HCT116 (cell line): Measurements from ENCODE around the gene TACC3. TPM values are rescaled to one million over a fixed set of nuclear protein-coding genes. Genes with fewer than 3 reads are reported as not detected.

Experiments used
- ATAC-seq: fragments of 200-7000 bp; cut with Tn5 transposase; 2 replicates; pipeline ENCODE4 v1.9.1; 2020; ENCODE audit warnings: mild to moderate bottlenecking, moderate library complexity
- Bru-seq: library from RNA; stranded (reverse); fragments of 400-500 nt; gene quantifications from one replicate; lab custom pipeline; 2021; lab: Mats Ljungman, UMichigan
- BruChase-seq, 2 experiments: library from RNA; stranded (reverse); fragments of 400-500 nt; gene quantifications; one replicate each; lab custom pipeline; 2021; lab: Mats Ljungman, UMichigan
- BruUV-seq: library from RNA; stranded (reverse); fragments of 400-500 nt; replicated peaks from 2 replicates; lab custom pipeline; 2021; lab: Mats Ljungman, UMichigan
- CTCF ChIA-PET: fragments of 300-600 bp; sonication (Branson Sonifier 250); formaldehyde crosslinking; loops from one replicate; lab custom pipeline; 2021; ENCODE audit warnings: antibody characterized with exemption; lab: Charles Lee
- POLR2A ChIA-PET: fragments of 300-600, 350-600 bp; sonication (Branson Sonifier 250); formaldehyde crosslinking; loops from one replicate; lab custom pipeline; 2021; ENCODE audit warnings: antibody characterized with exemption; lab: Charles Lee
- RAD21 ChIA-PET, 2 experiments: fragments of 300-600 bp; sonication (Branson Sonifier 250); formaldehyde crosslinking; loops; one replicate each; lab custom pipeline; 2023; ENCODE audit warnings: low total read pairs in 2 of 2; ENCODE audit not compliant: uncharacterized antibody in 2 of 2, unreplicated experiment in 2 of 2, low non-redundant PET in 1 of 2; lab: Charles Lee
- DNase-seq: peaks from one replicate; pipeline ENCODE4 v3.0.0-alpha.2; 2010; ENCODE audit warnings: low read depth, low spot score
- H2AFZ ChIP-seq: fragments of 200-600 bp; shearing (Covaris generic), sonication (generic); 2 replicates; pipeline ENCODE4 v1.6.1; 2017; ENCODE audit warnings: low read depth, mixed run types, mixed read lengths, antibody characterized with exemption, low read length; ENCODE audit not compliant: poor library complexity, severe bottlenecking
- H3K27ac ChIP-seq: 2 replicates; pipeline ENCODE4 v1.5.1; 2012; ENCODE audit warnings: low read depth, low read length
- H3K27me3 ChIP-seq: fragments of 200-600 bp; sonication (generic); 2 replicates; pipeline ENCODE4 v1.6.1; 2016; ENCODE audit warnings: mixed run types, low read length, mixed read lengths; ENCODE audit not compliant: insufficient read depth
- H3K36me3 ChIP-seq, 2 experiments: fragments of 200-500 bp in 1 of 2; fragments of 200-600 bp in 1 of 2; sonication (Bioruptor generic) in 1 of 2; sonication (generic) in 1 of 2; 2 replicates each; pipeline versions ENCODE4 v1.5.1 to v1.6.1; 2014 to 2016; ENCODE audit warnings: low read length in 2 of 2, inconsistent platforms in 1 of 2, mixed read lengths in 1 of 2, mixed run types in 1 of 2; ENCODE audit not compliant: insufficient read depth in 2 of 2, control insufficient read depth in 1 of 2
- H3K4me1 ChIP-seq, 2 experiments: fragments of 200-600 bp in 1 of 2; sonication (generic) in 1 of 2; 2 replicates each; pipeline versions ENCODE4 v1.5.1 to v1.6.1; 2012 to 2017; ENCODE audit warnings: low read length in 2 of 2, inconsistent platforms in 1 of 2, mild to moderate bottlenecking in 1 of 2, mixed read lengths in 1 of 2, mixed run types in 1 of 2, moderate library complexity in 1 of 2; ENCODE audit not compliant: insufficient read depth in 2 of 2, control insufficient read depth in 1 of 2
- H3K4me2 ChIP-seq: fragments of 200-600 bp; sonication (generic); 2 replicates; pipeline ENCODE4 v1.6.1; 2017; ENCODE audit warnings: mixed run types, low read length, mixed read lengths
- H3K4me3 ChIP-seq, 2 experiments: fragments of 200-600 bp in 1 of 2; sonication (generic) in 1 of 2; replicated peaks in 1 of 2; 2 replicates each; pipeline ENCODE4 v1.5.1; 2011 to 2016; ENCODE audit warnings: low read length in 2 of 2, control low read depth in 1 of 2, low read depth in 1 of 2, mild to moderate bottlenecking in 1 of 2, mixed read lengths in 1 of 2, mixed run types in 1 of 2
- H3K79me2 ChIP-seq: fragments of 200-600 bp; sonication (generic); 2 replicates; pipeline ENCODE4 v1.6.1; 2017; ENCODE audit warnings: mild to moderate bottlenecking, mixed run types, low read length, moderate library complexity, mixed read lengths; ENCODE audit not compliant: insufficient read depth
- H3K9ac ChIP-seq: fragments of 200-600 bp; sonication (generic); 2 replicates; pipeline ENCODE4 v1.6.1; 2016; ENCODE audit warnings: low read length, mixed read lengths
- H3K9me2 ChIP-seq: fragments of 200-600 bp; sonication (generic), shearing (Covaris generic); 2 replicates; pipeline ENCODE4 v1.6.1; 2017; ENCODE audit warnings: mixed run types, mild to moderate bottlenecking, moderate library complexity; ENCODE audit not compliant: insufficient read depth
- H3K9me3 ChIP-seq, 2 experiments: fragments of 200-500 bp in 1 of 2; fragments of 200-600 bp in 1 of 2; sonication (Bioruptor generic) in 1 of 2; sonication (generic) in 1 of 2; 2 replicates each; pipeline ENCODE4 v1.6.1; 2014 to 2017; ENCODE audit warnings: low read length in 2 of 2, mixed read lengths in 2 of 2, inconsistent platforms in 1 of 2, low read depth in 1 of 2, mild to moderate bottlenecking in 1 of 2, mixed run types in 1 of 2, moderate library complexity in 1 of 2; ENCODE audit not compliant: control insufficient read depth in 1 of 2, insufficient read depth in 1 of 2
- H4K20me1 ChIP-seq: fragments of 200-600 bp; sonication (generic), shearing (Covaris generic); 2 replicates; pipeline ENCODE4 v1.6.1; 2017; ENCODE audit warnings: mixed run types, mild to moderate bottlenecking, moderate library complexity; ENCODE audit not compliant: insufficient read depth
- CBX3 ChIP-seq: IDR thresholded peaks from 2 replicates; pipeline ENCODE4 v1.6.1; 2012; ENCODE audit warnings: low read depth
- CEBPB ChIP-seq: IDR thresholded peaks from 2 replicates; pipeline ENCODE4 v1.6.1; 2012; ENCODE audit warnings: low read depth
- CTCF ChIP-seq, 3 experiments: fragments of 200-600 bp in 1 of 3; sonication (generic) in 1 of 3; IDR thresholded peaks in 2 of 3; conservative IDR thresholded peaks in 1 of 3; 2 replicates each; pipeline ENCODE4 v1.5.1; 2012 to 2017; ENCODE audit warnings: low read depth in 2 of 3, low read length in 2 of 3, antibody characterized with exemption in 1 of 3, borderline replicate concordance in 1 of 3, control low read depth in 1 of 3, mild to moderate bottlenecking in 1 of 3, mixed read lengths in 1 of 3, mixed run types in 1 of 3, moderate library complexity in 1 of 3; ENCODE audit not compliant: insufficient read depth in 1 of 3
- ELF1 ChIP-seq: IDR thresholded peaks from 2 replicates; pipeline ENCODE4 v1.6.1; 2012; ENCODE audit warnings: low read depth, borderline replicate concordance
- EZH2 ChIP-seq: fragments of 200-600 bp; sonication (generic); IDR thresholded peaks from 2 replicates; pipeline ENCODE4 v1.6.1; 2017; ENCODE audit warnings: antibody characterized with exemption, mixed run types
- EZH2phosphoT487 ChIP-seq: fragments of 200-600 bp; IDR thresholded peaks from 2 replicates; pipeline ENCODE4 v1.6.1; 2018; ENCODE audit warnings: antibody characterized with exemption, borderline replicate concordance
- JUND ChIP-seq: IDR thresholded peaks from 2 replicates; pipeline ENCODE4 v1.6.1; 2012
- MAX ChIP-seq: IDR thresholded peaks from 2 replicates; pipeline ENCODE4 v1.6.1; 2012
- POLR2A ChIP-seq: IDR thresholded peaks from 2 replicates; pipeline ENCODE4 v1.7.0; 2011; ENCODE audit warnings: borderline replicate concordance; ENCODE audit not compliant: insufficient read depth, insufficient read length; ENCODE audit errors: extremely low read depth
- RAD21 ChIP-seq: IDR thresholded peaks from 2 replicates; pipeline ENCODE4 v1.6.1; 2012; ENCODE audit warnings: low read depth, mild to moderate bottlenecking
- REST ChIP-seq: IDR thresholded peaks from 2 replicates; pipeline ENCODE4 v1.6.1; 2012; ENCODE audit warnings: low read depth
- SIN3A ChIP-seq: IDR thresholded peaks from 2 replicates; pipeline ENCODE4 v1.6.1; 2012; ENCODE audit warnings: low read depth
- SP1 ChIP-seq: IDR thresholded peaks from 2 replicates; pipeline ENCODE4 v1.6.1; 2012; ENCODE audit warnings: low read depth
- SRF ChIP-seq: IDR thresholded peaks from 2 replicates; pipeline ENCODE4 v1.6.1; 2012; ENCODE audit warnings: low read depth
- TCF7L2 ChIP-seq: IDR thresholded peaks from 2 replicates; pipeline ENCODE4 v1.7.0; 2011; ENCODE audit warnings: borderline replicate concordance, inconsistent platforms; ENCODE audit not compliant: insufficient read depth, insufficient read length; ENCODE audit errors: extremely low read depth
- YY1 ChIP-seq: IDR thresholded peaks from 2 replicates; pipeline ENCODE4 v1.6.1; 2011; ENCODE audit warnings: low read length, low read depth, moderate library complexity, mild to moderate bottlenecking; ENCODE audit not compliant: insufficient replicate concordance; ENCODE audit errors: extremely low read depth
- ZFX ChIP-seq: fragments of 450-650 bp; IDR thresholded peaks from 2 replicates; pipeline ENCODE4 v1.6.1; 2017
- intact Hi-C: fragments of 100-400 bp; cut with micrococcal nuclease; formaldehyde crosslinking; loops from 2 replicates; pipeline ENCODE4 v1.10.0; 2022
- long read RNA-seq: library from polyadenylated mRNA; unstranded; transcript quantifications from one replicate; pipeline ENCODE4 v2.0.0, GENCODE V29; 2021; ENCODE audit not compliant: unreplicated experiment
- polyA plus RNA-seq: library from polyadenylated mRNA; unstranded; fragments of >200 nt; gene quantifications from 2 replicates; pipeline ENCODE4 v1.2.1, GENCODE V29; 2012; ENCODE audit warnings: missing spikeins
- total RNA-seq: library from RNA; stranded (reverse); gene quantifications from one replicate; pipeline ENCODE4 v1.2.1, GENCODE V29; 2021; ENCODE audit not compliant: unreplicated experiment

Gene TACC3
- total RNA-seq (106 TPM), Bru-seq, nascent RNA (percentile 76 among the genes with signal in this experiment), BruChase-seq, experiment 1, labeled RNA remaining after a 6-hour chase (percentile 83 among the genes with signal in this experiment), BruChase-seq, experiment 2, labeled RNA remaining after a 2-hour chase (percentile 86 among the genes with signal in this experiment)
- 99.5 and 103 TPM in 2 replicates for polyA plus RNA-seq
- long read RNA-seq, transcript TACC3-201 (16 exons, 2,781 nt): major isoform, 116 of 262 reads
- long read RNA-seq, partial matches to known transcripts: 112 of 262 reads
- long read RNA-seq, other reads (novel, unspliced or antisense): 31 of 262 reads

GRCh38 chr4:1721003-1721665 lies at the start of gene TACC3, which contains the start of gene TMEM129:
Gene TACC3 (plus strand): TSS chr4:1721521. CDS start chr4:1723422, 1,901 bp downstream.
Gene TMEM129 (minus strand): TSS chr4:1721323. CDS start chr4:1720837, 486 bp downstream.
- ATAC-seq (peak; percentile 84), DNase-seq (peak; percentile 96)
- POLR2A ChIA-PET: interaction anchor here (0.6 to 1.7 kb wide), 3 partner anchors 9 to 28 kb away, joined by 3 to 19 read pairs (median 3); partner anchors contain the start of gene SLBP
- H3K27ac ChIP-seq: peak within 1 kb of the TSS; percentile 97
- H3K4me1 ChIP-seq: peaks cover 10 to 29% of the 10 kb centered on the region in 2 experiments
- H3K9me3 ChIP-seq: no peaks in the 10 kb centered on the region
- no peaks in the 10 kb centered on the region; the same call in 1 of the 2 replicates for H4K20me1 ChIP-seq
- H3K4me2 ChIP-seq: peak within 1 kb of the TSS; percentile 99
- CTCF ChIA-PET: interaction anchor here (1.0 to 2.7 kb wide), 3 partner anchors 27 to 85 kb away, joined by 3 to 15 read pairs (median 4); no protein-coding TSS in a partner anchor
- no TSS peak for BruUV-seq
- peak within 1 kb of the TSS; percentile 94 to 96 for H3K4me3 ChIP-seq
- peak within 1 kb of the TSS; percentile 98 for H3K9ac ChIP-seq
- H3K36me3 ChIP-seq: peaks cover 6 to 32% of the 10 kb centered on the region in 2 experiments; a peak in 2 of 4 replicates
- H2AFZ ChIP-seq: no peak within 1 kb of the TSS
- intact Hi-C loops: no loop called here
- no peaks in the 10 kb centered on the region for H3K9me2 ChIP-seq
- H3K79me2 ChIP-seq: peaks cover 85% of the 10 kb centered on the region
- RAD21 ChIA-PET: interaction anchor here in 1 of 2 experiments (0.6 kb wide), 1 partner anchor 469 kb away, joined by 3 read pairs; no protein-coding TSS in a partner anchor
- H3K27me3 ChIP-seq: no peaks in the 10 kb centered on the region
- peak; percentile 79 for TF ChIP-seq ZFX
- no peak for TF ChIP-seq SIN3A
- no peak for TF ChIP-seq EZH2
- TF ChIP-seq TCF7L2: peak; percentile 63
- no peak for TF ChIP-seq SP1
- TF ChIP-seq MAX: no peak
- TF ChIP-seq SRF: no peak
- no peak for TF ChIP-seq JUND
- no peak for TF ChIP-seq EZH2phosphoT487
- TF ChIP-seq CEBPB: no peak
- TF ChIP-seq YY1: peak; percentile 10
- no peak for TF ChIP-seq RAD21
- no peak for TF ChIP-seq ELF1
- peak; percentile 38 for TF ChIP-seq POLR2A
- TF ChIP-seq CTCF (IDR thresholded peaks at IDR 0.05 in 2 of 3, conservative IDR thresholded peaks at IDR 0.05 in 1 of 3; ENCODE audit: borderline replicate concordance in 1 of 3, insufficient read depth in 1 of 3, low read depth in 2 of 3, low read length in 2 of 3): no peak
- no peak for TF ChIP-seq REST
- TF ChIP-seq CBX3: no peak
